Spleen (tissue), 11 donors: ENCODE measurements around the gene OR4F6. TPM values are rescaled to one million over a fixed set of nuclear protein-coding genes. Genes with fewer than 3 reads are reported as not detected.

ENCODE experiments used
- DNase-seq: peaks from one replicate; pipeline ENCODE4 v3.0.0-alpha.2; 2020
- H3K27ac ChIP-seq, 8 donors: fragments of 200-600 bp; sonication (generic) in 7 of 8; 1 replicate in 4 of 8; 2 replicates in 4 of 8; pipeline versions ENCODE4 v1.5.0 to v1.8.0; 2016 to 2021; ENCODE audit warnings: inconsistent platforms in 4 of 8, mild to moderate bottlenecking in 4 of 8, moderate library complexity in 1 of 8
- H3K27me3 ChIP-seq, 7 donors: fragments of 200-600 bp; sonication (generic) in 6 of 7; replicated peaks in 1 of 7; 1 replicate in 4 of 7; 2 replicates in 3 of 7; pipeline versions ENCODE4 v1.5.0 to v1.8.0; 2016 to 2021; ENCODE audit warnings: inconsistent platforms in 3 of 7, mild to moderate bottlenecking in 1 of 7
- H3K36me3 ChIP-seq, 6 donors: fragments of 200-600 bp; sonication (generic) in 5 of 6; 1 replicate in 4 of 6; 2 replicates in 2 of 6; pipeline versions ENCODE4 v1.5.0 to v1.8.0; 2016 to 2021; ENCODE audit warnings: inconsistent platforms in 2 of 6
- H3K4me1 ChIP-seq, 6 donors: fragments of 200-600 bp; sonication (generic) in 5 of 6; 1 replicate in 3 of 6; 2 replicates in 3 of 6; pipeline versions ENCODE4 v1.5.0 to v1.8.0; 2016 to 2021; ENCODE audit warnings: inconsistent platforms in 3 of 6
- H3K4me3 ChIP-seq, 8 donors: fragments of 200-600 bp; sonication (generic) in 7 of 8; 1 replicate in 4 of 8; 2 replicates in 4 of 8; pipeline versions ENCODE4 v1.5.0 to v1.8.0; 2016 to 2021; ENCODE audit warnings: inconsistent platforms in 4 of 8, mild to moderate bottlenecking in 4 of 8, moderate library complexity in 2 of 8
- H3K9me3 ChIP-seq, 8 donors: fragments of 200-600 bp; sonication (generic) in 7 of 8; 1 replicate in 4 of 8; 2 replicates in 4 of 8; pipeline versions ENCODE4 v1.5.0 to v1.8.0; 2016 to 2021; ENCODE audit warnings: inconsistent platforms in 4 of 8
- POLR2A ChIP-seq, 3 donors: fragments of 450-650 bp; IDR thresholded peaks; one replicate each; pipeline ENCODE4 v1.5.1; 2017; ENCODE audit warnings: antibody characterized with exemption in 3 of 3, mild to moderate bottlenecking in 1 of 3
- POLR2AphosphoS5 ChIP-seq, 3 donors: sonication (generic); formaldehyde crosslinking; IDR thresholded peaks; one replicate each; pipeline ENCODE4 v1.5.1; 2017; ENCODE audit warnings: antibody characterized with exemption in 3 of 3
- WGBS, 5 donors: extraction: QIAGEN DNeasy Blood & Tissue Kit in 3 of 5; methylation state at CpG; one replicate each; pipeline versions ENCODE4 v1.1.5 to v1.1.7; 2013 to 2018; 5-methylcytosine and 5-hydroxymethylcytosine counted together
- intact Hi-C: fragments of 100-400 bp; cut with DNase I; formaldehyde crosslinking; loops from one replicate; pipeline ENCODE4 v1.15.0; 2023; ENCODE audit warnings: low total_unique reads
- polyA plus RNA-seq, 3 donors: library from polyadenylated mRNA; stranded (reverse); fragments of 200-250 nt; gene quantifications; one replicate each; pipeline ENCODE4 v1.2.1, GENCODE V29; 2013
- total RNA-seq, 7 donors: library from RNA; depleted of rRNA in 3 of 7; stranded (reverse); fragments of >200 nt in 3 of 7; fragmentation: NEBNext Ultra II Directional in 4 of 7; extraction: Animal tissue kit (Norgen Biotek cat#: 25700) in 4 of 7; gene quantifications; one replicate each; pipeline versions ENCODE4 v1.1.0 to v1.2.1, GENCODE V29; 2016 to 2021
- TF ChIP-seq, protein P1 (sequence below), 11 experiments: fragments of 200-600 bp in 7 of 11; fragments of 450-650 bp in 4 of 11; sonication (generic) in 4 of 11; IDR thresholded peaks in 8 of 11; conservative IDR thresholded peaks in 3 of 11; 1 replicate in 7 of 11; 2 replicates in 4 of 11; pipeline versions ENCODE4 v1.4.0 to v1.8.0; 2016 to 2021; ENCODE audit warnings: antibody characterized with exemption in 11 of 11, inconsistent platforms in 4 of 11, mild to moderate bottlenecking in 1 of 11
- donor health status: healthy with polysubstance abuse.
- donor health status: DM: no; HTN: no; CAD: no; lungs with moderate emphysema.
- donor health status: DM: no; HTN: no; CAD: no.
- donor health status: Bipolar disorder and iron deficiency.
- donor health status: healthy.
- donor health status: DM: no; HTN: no; CAD: no.
- donor health status: DM: yes; HTN: yes; CAD: no.

OR4F6 gene
- total and polyA plus RNA-seq, 10 donors: not detected

- WGBS, 5 donors: 55 to 75% (median 63%) methylated on average over 1 of the region's 1 CpG
- intact Hi-C loops: no loop called here
- no peaks in the 10 kb centered on the region for H3K36me3 ChIP-seq
- H3K27ac ChIP-seq: no peak overlapping the region
- TF ChIP-seq POLR2A (IDR thresholded peaks at IDR 0.05) (no peak), POLR2AphosphoS5 (IDR thresholded peaks at IDR 0.05) (no peak)
- TF ChIP-seq, protein P1, sequence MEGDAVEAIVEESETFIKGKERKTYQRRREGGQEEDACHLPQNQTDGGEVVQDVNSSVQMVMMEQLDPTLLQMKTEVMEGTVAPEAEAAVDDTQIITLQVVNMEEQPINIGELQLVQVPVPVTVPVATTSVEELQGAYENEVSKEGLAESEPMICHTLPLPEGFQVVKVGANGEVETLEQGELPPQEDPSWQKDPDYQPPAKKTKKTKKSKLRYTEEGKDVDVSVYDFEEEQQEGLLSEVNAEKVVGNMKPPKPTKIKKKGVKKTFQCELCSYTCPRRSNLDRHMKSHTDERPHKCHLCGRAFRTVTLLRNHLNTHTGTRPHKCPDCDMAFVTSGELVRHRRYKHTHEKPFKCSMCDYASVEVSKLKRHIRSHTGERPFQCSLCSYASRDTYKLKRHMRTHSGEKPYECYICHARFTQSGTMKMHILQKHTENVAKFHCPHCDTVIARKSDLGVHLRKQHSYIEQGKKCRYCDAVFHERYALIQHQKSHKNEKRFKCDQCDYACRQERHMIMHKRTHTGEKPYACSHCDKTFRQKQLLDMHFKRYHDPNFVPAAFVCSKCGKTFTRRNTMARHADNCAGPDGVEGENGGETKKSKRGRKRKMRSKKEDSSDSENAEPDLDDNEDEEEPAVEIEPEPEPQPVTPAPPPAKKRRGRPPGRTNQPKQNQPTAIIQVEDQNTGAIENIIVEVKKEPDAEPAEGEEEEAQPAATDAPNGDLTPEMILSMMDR (IDR thresholded peaks at IDR 0.05 in 8 of 11, conservative IDR thresholded peaks at IDR 0.05 in 3 of 11): no peak
- DNase-seq: no peak
- H3K9me3 ChIP-seq: no peaks in the 10 kb centered on the region
- no peaks in the 10 kb centered on the region for H3K4me1 ChIP-seq
- H3K4me3 ChIP-seq: no peak overlapping the region
- peaks cover 0 to 6% (median 0%) of the 10 kb centered on the region in 7 donors for H3K27me3 ChIP-seq
Measured at GRCh38 chr15:101799665-101800064, 3.6 kb upstream of the OR4F6 start.

- 91 to 94% (median 91%) methylated on average over 1 of the region's 1 CpG for WGBS, 5 donors
- Histone ChIP-seq H3K4me1 (no peaks in the 10 kb centered on the region), H3K4me3 (no peak overlapping the region), H3K9me3 (no peaks in the 10 kb centered on the region), H3K36me3 (no peaks in the 10 kb centered on the region), H3K27me3 (peaks cover 0 to 10% (median 0%) of the 10 kb centered on the region in 7 donors), H3K27ac (no peak overlapping the region)
- no peak for TF ChIP-seq POLR2A (IDR thresholded peaks at IDR 0.05)
- no peak for TF ChIP-seq POLR2AphosphoS5 (IDR thresholded peaks at IDR 0.05)
- TF ChIP-seq, protein P1 (IDR thresholded peaks at IDR 0.05 in 8 of 11, conservative IDR thresholded peaks at IDR 0.05 in 3 of 11): no peak
- DNase-seq: no peak
- intact Hi-C loops: no loop called here
Measured at GRCh38 chr15:101801048-101801447, 2.3 kb upstream of the OR4F6 start.

- intact Hi-C loops: no loop called here
- H3K4me1 ChIP-seq: no peaks in the 10 kb centered on the region
- H3K27me3 ChIP-seq: peaks cover 0 to 15% (median 0%) of the 10 kb centered on the region in 7 donors
- 75 to 86% (median 80%) methylated on average over 5 of the region's 5 CpGs for WGBS, 5 donors
- no peak overlapping the region for H3K27ac ChIP-seq
- DNase-seq: no peak
- H3K36me3 ChIP-seq: no peaks in the 10 kb centered on the region
- no peak overlapping the region for H3K4me3 ChIP-seq
- TF ChIP-seq POLR2A (IDR thresholded peaks at IDR 0.05) (no peak), POLR2AphosphoS5 (IDR thresholded peaks at IDR 0.05) (no peak)
- TF ChIP-seq, protein P1 (IDR thresholded peaks at IDR 0.05 in 8 of 11, conservative IDR thresholded peaks at IDR 0.05 in 3 of 11): no peak
- no peaks in the 10 kb centered on the region for H3K9me3 ChIP-seq
Measured at GRCh38 chr15:101803676-101804075, 367 bp downstream of the OR4F6 start.

GRCh38 chr15:101804375-101804774 lies 1.1 kb downstream of the OR4F6 start:
- Histone ChIP-seq H3K4me3 (no peak overlapping the region), H3K4me1 (no peaks in the 10 kb centered on the region), H3K9me3 (no peaks in the 10 kb centered on the region), H3K36me3 (no peaks in the 10 kb centered on the region), H3K27ac (no peak overlapping the region), H3K27me3 (peaks cover 0 to 15% (median 0%) of the 10 kb centered on the region in 7 donors)
- TF ChIP-seq POLR2AphosphoS5 (IDR thresholded peaks at IDR 0.05): no peak
- TF ChIP-seq, protein P1 (IDR thresholded peaks at IDR 0.05 in 8 of 11, conservative IDR thresholded peaks at IDR 0.05 in 3 of 11): no peak
- TF ChIP-seq POLR2A (IDR thresholded peaks at IDR 0.05): no peak
- no peak for DNase-seq
- intact Hi-C loops: no loop called here
